ENCODE data around the gene SLC22A14.
"Not testable (repeated sequence)": the region's sequence is repeated elsewhere in the genome, so short reads cannot be mapped to it uniquely, and the experiment has no call there.

Gene SLC22A14

GRCh38 chr3:38281895-38282686 lies at the start of gene SLC22A14:
SLC22A14 (plus strand) TSS chr3:38282294; CDS start chr3:38306027, 23,733 bp downstream.
- DNase-seq: no peak

GRCh38 chr3:38232701-38233100 lies 49.4 kb upstream of the SLC22A14 start:
- no peak for DNase-seq

- no peak for DNase-seq
Measured at GRCh38 chr3:38235466-38235865, 46.6 kb upstream of the SLC22A14 start.

- no peak for DNase-seq
Measured at GRCh38 chr3:38238416-38239008, 43.6 kb upstream of the SLC22A14 start.

GRCh38 chr3:38242812-38243211 lies 39.3 kb upstream of the SLC22A14 start:
- not testable (repeated sequence) for DNase-seq

GRCh38 chr3:38245930-38246329 lies 36.2 kb upstream of the SLC22A14 start:
- no peak for DNase-seq

GRCh38 chr3:38247366-38248035 lies 34.6 kb upstream of the SLC22A14 start:
- peak; percentile 7 for DNase-seq

GRCh38 chr3:38250198-38250597 lies 31.9 kb upstream of the SLC22A14 start:
- no peak for DNase-seq

GRCh38 chr3:38251197-38251596 lies 30.9 kb upstream of the SLC22A14 start:
- no peak for DNase-seq

GRCh38 chr3:38253704-38254103 lies 28.4 kb upstream of the SLC22A14 start:
- DNase-seq: no peak

- DNase-seq: no peak
Measured at GRCh38 chr3:38254872-38255271, 27.2 kb upstream of the SLC22A14 start.

GRCh38 chr3:38255627-38256026 lies 26.5 kb upstream of the SLC22A14 start:
- DNase-seq: no peak

- no peak for DNase-seq
Measured at GRCh38 chr3:38257583-38257982, 24.5 kb upstream of the SLC22A14 start.

GRCh38 chr3:38260474-38260873 lies 21.6 kb upstream of the SLC22A14 start:
- no peak for DNase-seq

- DNase-seq: no peak
Measured at GRCh38 chr3:38264353-38264771, 17.7 kb upstream of the SLC22A14 start.

GRCh38 chr3:38264779-38265178 lies 17.3 kb upstream of the SLC22A14 start:
- no peak for DNase-seq

- no peak for DNase-seq
Measured at GRCh38 chr3:38265604-38266307, 16.3 kb upstream of the SLC22A14 start, which contains the start of gene SLC22A13. SLC22A13 (plus strand) TSS chr3:38265812; CDS start chr3:38265861, 49 bp downstream.

GRCh38 chr3:38266810-38267209 lies 15.3 kb upstream of the SLC22A14 start:
- no peak for DNase-seq

- DNase-seq: no peak
Measured at GRCh38 chr3:38267662-38268061, 14.4 kb upstream of the SLC22A14 start.

- DNase-seq: no peak
Measured at GRCh38 chr3:38268087-38268486, 14.0 kb upstream of the SLC22A14 start.

GRCh38 chr3:38268522-38268921 lies 13.6 kb upstream of the SLC22A14 start:
- no peak for DNase-seq

- DNase-seq: no peak
Measured at GRCh38 chr3:38270606-38271005, 11.5 kb upstream of the SLC22A14 start.

GRCh38 chr3:38271553-38271952 lies 10.5 kb upstream of the SLC22A14 start:
- DNase-seq: no peak

Measured in GOT3 (cell line).